ENCODE data around the gene RHEBL1. TPM values are rescaled to one million over a fixed set of nuclear protein-coding genes. Genes with fewer than 3 reads are reported as not detected.
A peak's percentile ranks its signal among the peaks of the same experiment; 100 is the strongest.

The RHEBL1 gene
- total and polyA plus RNA-seq, 4 donors, result 0.29 to 1.2 (median 0.36) TPM; not detected in 1

DNA sequence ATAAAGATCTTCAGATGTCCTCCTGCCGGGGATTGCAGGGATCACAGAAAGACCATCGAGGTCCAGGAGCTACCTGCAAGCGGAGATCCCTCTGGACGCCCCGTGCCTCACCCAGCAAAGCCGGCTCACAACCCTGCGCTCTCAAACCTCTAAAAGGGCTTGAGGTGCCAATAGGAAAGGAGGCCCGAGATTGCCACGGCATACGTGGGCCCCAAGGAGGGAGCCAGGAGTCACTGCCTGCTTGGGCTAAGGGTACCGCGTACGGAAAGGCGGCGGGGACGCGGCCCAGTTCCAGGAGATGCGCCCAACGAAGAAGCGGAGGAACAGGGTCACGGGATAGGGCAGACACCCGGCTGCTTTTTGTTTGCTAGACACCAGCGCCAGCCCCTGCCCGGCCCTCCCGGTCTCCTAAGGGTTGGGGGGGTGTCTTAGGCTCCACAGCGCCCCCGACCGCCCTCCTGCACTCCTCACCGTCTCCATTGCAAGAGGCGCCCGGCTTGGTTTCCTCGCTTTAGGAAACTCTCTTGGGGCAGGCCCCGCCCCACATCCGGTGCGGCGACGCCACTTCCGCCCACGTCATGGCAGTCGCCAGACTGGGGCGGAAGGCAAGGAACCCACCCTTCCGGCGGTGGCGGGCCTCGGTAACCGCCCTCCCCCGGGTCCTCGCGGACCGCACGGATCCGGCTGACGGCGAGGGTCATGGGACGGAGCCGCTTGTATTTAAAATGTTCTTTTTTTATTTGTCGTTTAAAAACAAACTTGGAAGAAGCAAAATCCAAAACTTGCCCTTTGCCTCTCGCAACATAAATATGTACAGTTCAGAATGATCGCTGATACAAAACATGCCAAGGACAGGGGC, 51.3 kb downstream of the RHEBL1 start, which contains the start of gene PRKAG1 (continued):
- TF ChIP-seq, protein P1, sequence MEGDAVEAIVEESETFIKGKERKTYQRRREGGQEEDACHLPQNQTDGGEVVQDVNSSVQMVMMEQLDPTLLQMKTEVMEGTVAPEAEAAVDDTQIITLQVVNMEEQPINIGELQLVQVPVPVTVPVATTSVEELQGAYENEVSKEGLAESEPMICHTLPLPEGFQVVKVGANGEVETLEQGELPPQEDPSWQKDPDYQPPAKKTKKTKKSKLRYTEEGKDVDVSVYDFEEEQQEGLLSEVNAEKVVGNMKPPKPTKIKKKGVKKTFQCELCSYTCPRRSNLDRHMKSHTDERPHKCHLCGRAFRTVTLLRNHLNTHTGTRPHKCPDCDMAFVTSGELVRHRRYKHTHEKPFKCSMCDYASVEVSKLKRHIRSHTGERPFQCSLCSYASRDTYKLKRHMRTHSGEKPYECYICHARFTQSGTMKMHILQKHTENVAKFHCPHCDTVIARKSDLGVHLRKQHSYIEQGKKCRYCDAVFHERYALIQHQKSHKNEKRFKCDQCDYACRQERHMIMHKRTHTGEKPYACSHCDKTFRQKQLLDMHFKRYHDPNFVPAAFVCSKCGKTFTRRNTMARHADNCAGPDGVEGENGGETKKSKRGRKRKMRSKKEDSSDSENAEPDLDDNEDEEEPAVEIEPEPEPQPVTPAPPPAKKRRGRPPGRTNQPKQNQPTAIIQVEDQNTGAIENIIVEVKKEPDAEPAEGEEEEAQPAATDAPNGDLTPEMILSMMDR (IDR thresholded peaks at IDR 0.05; ENCODE audit: low read depth, low read length, missing input control), result no peak
- TF ChIP-seq FOXA2 (IDR thresholded peaks at IDR 0.05), result no peak

DNA sequence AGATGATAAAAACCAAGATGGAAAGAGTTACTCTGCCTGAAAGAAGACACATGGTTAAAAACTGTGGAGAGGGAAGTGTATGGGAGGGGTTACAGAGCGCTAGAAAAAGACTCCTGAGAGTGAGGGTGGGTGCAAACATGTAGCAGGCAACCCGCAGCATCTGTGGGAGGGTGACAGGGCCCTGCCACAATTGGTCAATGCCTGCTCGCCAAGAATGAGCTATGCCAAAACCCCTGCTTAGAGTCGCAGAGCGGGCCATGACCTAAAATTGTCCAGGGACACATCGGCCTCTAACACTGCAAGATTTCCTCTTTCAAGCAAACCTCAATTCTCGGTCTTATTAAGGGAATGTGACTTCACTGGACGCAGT, 51.9 kb downstream of the RHEBL1 start:
- Histone ChIP-seq H3K4me1 (ENCODE audit: control insufficient read depth in 4 of 4, insufficient read depth in 4 of 4, low read length in 3 of 4) (peaks cover 4 to 16% (median 9%) of the 10 kb centered on the region in 4 donors), H3K4me3 (ENCODE audit: low read depth in 1 of 3, low read length in 3 of 3) (peak overlapping the region; percentile 64 to 98 (median 90)), H3K9me3 (ENCODE audit: control insufficient read depth in 4 of 4, low read length in 3 of 4) (no peaks in the 10 kb centered on the region), H3K36me3 (ENCODE audit: control insufficient read depth in 4 of 4, insufficient read depth in 3 of 4, low read depth in 1 of 4, low read length in 3 of 4) (peaks cover 6 to 17% (median 12%) of the 10 kb centered on the region in 4 donors), H3K27ac (ENCODE audit: low read depth in 1 of 2, low read length in 2 of 2) (peak overlapping the region; percentile 87 to 92), H3K9ac (ENCODE audit: low read depth in 1 of 2, low read length in 2 of 2) (peak overlapping the region; percentile 83 to 96), H3K27me3 (ENCODE audit: control insufficient read depth in 4 of 4, insufficient read depth in 4 of 4, low read length in 3 of 4) (no peaks in the 10 kb centered on the region)
- WGBS, result under 1% methylated on average over 8 of the region's 8 CpGs
- TF ChIP-seq HNF4G (IDR thresholded peaks at IDR 0.05) (no peak), JUND (IDR thresholded peaks at IDR 0.05) (no peak), FOXA1 (IDR thresholded peaks at IDR 0.05) (no peak), TAF1 (conservative IDR thresholded peaks at IDR 0.05) (no peak), SP1 (IDR thresholded peaks at IDR 0.05) (no peak), RXRA (IDR thresholded peaks at IDR 0.05) (no peak)
- TF ChIP-seq, protein P2, sequence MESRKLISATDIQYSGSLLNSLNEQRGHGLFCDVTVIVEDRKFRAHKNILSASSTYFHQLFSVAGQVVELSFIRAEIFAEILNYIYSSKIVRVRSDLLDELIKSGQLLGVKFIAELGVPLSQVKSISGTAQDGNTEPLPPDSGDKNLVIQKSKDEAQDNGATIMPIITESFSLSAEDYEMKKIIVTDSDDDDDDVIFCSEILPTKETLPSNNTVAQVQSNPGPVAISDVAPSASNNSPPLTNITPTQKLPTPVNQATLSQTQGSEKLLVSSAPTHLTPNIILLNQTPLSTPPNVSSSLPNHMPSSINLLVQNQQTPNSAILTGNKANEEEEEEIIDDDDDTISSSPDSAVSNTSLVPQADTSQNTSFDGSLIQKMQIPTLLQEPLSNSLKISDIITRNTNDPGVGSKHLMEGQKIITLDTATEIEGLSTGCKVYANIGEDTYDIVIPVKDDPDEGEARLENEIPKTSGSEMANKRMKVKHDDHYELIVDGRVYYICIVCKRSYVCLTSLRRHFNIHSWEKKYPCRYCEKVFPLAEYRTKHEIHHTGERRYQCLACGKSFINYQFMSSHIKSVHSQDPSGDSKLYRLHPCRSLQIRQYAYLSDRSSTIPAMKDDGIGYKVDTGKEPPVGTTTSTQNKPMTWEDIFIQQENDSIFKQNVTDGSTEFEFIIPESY (IDR thresholded peaks at IDR 0.05), result no peak
- TF ChIP-seq, protein P1 (IDR thresholded peaks at IDR 0.05; ENCODE audit: low read depth, low read length, missing input control), result no peak
- DNase-seq (ENCODE audit: low spot score), result no peak

DNA sequence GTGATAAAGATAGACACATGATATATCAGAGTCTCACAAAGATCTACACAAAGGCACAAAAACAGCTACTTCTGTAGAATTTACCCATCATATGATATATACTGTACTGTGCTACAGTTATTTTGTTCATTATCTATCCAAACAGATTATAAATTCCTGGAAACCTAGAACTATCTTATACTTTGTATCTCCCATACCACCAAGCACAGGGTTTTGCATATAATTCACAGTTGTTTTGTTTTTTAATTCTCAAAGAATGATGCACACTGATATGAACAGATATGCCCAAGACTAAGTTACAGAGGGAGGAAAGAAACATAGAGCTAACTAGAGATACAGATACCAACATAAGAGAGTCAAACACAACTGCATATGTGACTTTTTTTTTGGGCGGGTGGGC, 54.6 kb downstream of the RHEBL1 start:
- no peak overlapping the region for H3K27ac ChIP-seq (ENCODE audit: low read depth in 1 of 2, low read length in 2 of 2)
- no peaks in the 10 kb centered on the region for H3K9me3 ChIP-seq (ENCODE audit: control insufficient read depth in 4 of 4, low read length in 3 of 4)
- H3K4me1 ChIP-seq (ENCODE audit: control insufficient read depth in 4 of 4, insufficient read depth in 4 of 4, low read length in 3 of 4), result peaks cover 4 to 16% (median 9%) of the 10 kb centered on the region in 4 donors
- WGBS, result 100% methylated on average over 1 of the region's 1 CpG
- no peaks in the 10 kb centered on the region for H3K27me3 ChIP-seq (ENCODE audit: control insufficient read depth in 4 of 4, insufficient read depth in 4 of 4, low read length in 3 of 4)
- peaks cover 5 to 10% (median 8%) of the 10 kb centered on the region in 4 donors for H3K36me3 ChIP-seq (ENCODE audit: control insufficient read depth in 4 of 4, insufficient read depth in 3 of 4, low read depth in 1 of 4, low read length in 3 of 4)
- no peak for DNase-seq (ENCODE audit: low spot score)
- TF ChIP-seq, protein P3, sequence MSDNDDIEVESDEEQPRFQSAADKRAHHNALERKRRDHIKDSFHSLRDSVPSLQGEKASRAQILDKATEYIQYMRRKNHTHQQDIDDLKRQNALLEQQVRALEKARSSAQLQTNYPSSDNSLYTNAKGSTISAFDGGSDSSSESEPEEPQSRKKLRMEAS (IDR thresholded peaks at IDR 0.05), result no peak
- TF ChIP-seq HNF4A (conservative IDR thresholded peaks at IDR 0.05) (no peak), FOXA1 (IDR thresholded peaks at IDR 0.05) (no peak)
- TF ChIP-seq, protein P1 (IDR thresholded peaks at IDR 0.05; ENCODE audit: low read depth, low read length, missing input control), result no peak
- H3K4me3 ChIP-seq (ENCODE audit: low read depth in 1 of 3, low read length in 3 of 3), result no peak overlapping the region
- H3K9ac ChIP-seq (ENCODE audit: low read depth in 1 of 2, low read length in 2 of 2), result no peak overlapping the region
